ENCODE data around the gene NPSR1. TPM values are rescaled to one million over a fixed set of nuclear protein-coding genes. Genes with fewer than 3 reads are reported as not detected.
"Not testable (repeated sequence)": the region's sequence is repeated elsewhere in the genome, so short reads cannot be mapped to it uniquely, and the experiment has no call there.

The NPSR1 gene
- polyA plus RNA-seq, 3 donors = not detected

DNA sequence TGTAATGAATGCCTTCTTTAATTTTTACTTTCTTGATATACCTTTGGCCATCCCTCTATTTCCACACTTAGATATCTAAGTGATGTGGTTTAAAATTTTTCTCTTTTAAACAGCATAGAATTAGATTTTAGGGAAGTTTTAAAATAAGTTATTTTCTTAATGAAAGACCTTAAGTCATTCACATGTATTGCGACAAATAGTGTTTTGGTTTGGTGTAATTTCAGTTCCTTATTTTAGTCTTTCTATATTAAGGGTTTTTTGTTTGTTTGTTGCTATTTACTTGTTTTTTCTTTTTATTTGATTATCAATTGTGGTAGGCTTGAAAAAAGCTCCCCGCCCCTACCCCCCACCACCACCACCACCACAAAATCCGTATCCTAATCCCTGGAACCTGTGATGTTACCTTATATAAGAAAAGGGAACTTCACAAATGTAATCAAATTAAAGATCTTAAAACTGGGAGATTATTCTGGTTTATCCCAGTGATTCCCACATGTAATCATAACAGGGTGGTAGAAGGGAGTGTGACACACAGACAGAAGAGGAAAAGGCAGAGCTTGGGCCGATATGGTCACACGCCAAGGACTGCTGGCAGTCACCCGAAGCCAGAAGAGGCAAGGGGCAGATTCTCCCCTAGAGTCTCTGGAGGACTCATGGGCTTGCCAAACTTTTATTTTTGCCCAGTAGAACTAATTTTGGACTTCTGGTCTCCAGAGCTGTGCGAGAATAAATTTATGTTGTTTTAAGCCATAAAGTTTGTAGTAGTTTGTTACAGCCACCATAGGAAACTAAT, 149.7 kb downstream of the NPSR1 start:
- no peak overlapping the region for H3K27ac ChIP-seq (ENCODE audit: low read depth, low read length)
- 77 to 79% (median 79%) methylated on average over 7 of the region's 7 CpGs for WGBS, 3 donors

DNA sequence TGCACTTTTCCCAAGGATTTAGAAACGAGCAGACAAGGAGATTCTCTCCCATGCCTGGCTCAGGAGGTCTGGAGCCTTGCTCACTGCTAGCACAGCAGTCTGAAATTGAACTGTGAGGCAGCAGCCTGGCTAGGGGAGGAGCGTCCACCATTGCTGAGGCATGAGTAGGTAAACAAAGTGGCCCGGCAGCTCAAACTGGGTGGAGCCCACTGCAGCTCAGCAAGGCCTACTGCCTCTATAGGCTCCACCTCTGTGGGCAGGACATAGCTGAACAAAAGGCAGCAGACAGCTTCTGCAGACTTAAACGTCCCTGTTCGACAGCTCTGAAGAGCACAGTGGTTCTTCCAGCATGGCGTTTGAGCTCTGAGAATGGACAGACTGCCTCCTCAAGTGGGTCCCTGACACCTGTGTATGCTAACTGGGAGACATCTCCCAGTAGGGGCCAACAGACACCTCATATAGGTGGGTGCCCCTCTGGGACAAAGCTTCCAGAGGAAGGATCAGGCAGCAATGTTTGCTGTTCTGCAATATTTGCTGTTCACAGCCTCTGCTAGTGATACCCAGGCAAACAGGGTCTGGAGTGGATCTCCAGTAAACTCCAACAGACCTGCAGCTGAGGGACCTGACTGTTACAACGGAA, 156.3 kb downstream of the NPSR1 start:
- 66 to 76% (median 67%) methylated on average over 7 of the region's 7 CpGs for WGBS, 3 donors
- not testable (repeated sequence) for H3K27ac ChIP-seq (ENCODE audit: low read depth, low read length)

DNA sequence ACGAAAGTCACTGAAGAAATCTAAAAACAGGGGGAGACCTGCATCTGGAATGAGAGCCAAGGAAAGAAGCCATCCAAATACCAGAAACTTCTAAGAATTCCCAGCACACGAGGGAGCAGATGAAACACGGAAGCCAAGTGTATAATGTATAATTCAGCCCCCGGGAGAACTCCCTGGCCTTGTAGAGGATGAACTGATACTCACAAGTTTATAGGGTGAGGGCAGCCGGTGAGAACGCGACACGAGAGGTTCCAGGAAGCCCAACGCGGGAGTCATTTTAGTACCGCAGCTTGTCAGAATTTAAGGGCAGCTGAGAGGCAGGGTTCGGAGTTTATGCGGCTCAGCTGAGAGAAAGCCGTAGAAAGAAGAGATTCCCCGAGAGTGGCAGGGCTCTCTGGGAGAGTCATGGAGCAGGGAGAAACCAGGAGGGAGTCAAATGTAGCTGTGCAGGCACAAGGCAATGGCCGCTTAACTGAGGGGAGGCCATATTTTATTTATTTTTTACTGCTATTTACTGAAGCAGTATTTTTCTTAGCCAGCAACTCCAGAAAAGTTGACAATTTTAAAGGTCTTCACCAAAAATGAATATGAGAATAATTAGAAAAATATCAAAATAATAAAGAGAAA, 164.0 kb downstream of the NPSR1 start:
- H3K27ac ChIP-seq (ENCODE audit: low read depth, low read length) = no peak overlapping the region
- whole genome bisulfite sequencing, 3 donors = 66 to 72% (median 68%) methylated on average over 16 of the region's 16 CpGs

DNA sequence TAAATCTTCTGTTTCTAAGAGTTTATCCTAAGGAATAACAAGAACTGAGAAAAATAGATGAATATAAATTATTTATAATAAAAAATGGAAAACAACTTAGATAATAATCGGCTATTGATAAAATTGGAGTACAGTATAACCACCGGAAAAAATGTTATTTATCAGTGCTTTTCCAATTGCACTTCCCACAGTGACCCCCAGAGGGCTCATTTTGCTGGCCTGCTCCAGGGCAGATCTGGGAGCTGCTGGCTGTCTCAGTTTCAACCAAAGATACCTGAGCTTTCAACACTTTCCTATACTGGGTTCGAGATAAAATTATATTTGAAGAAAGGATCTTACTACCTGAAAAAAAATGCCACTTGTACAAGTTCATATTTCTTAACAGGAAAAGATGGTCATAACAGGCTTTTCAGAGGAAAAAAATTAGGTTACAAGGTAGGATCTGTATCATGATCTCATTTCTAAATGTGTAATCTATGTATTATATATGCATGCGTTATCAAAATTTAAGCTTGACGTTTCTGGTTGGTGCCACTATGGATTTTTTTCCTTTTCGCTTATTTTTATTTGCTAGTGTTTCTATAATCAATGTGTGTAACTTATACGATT, 165.7 kb downstream of the NPSR1 start:
- WGBS, 3 donors = 47 to 65% (median 56%) methylated on average over 7 of the region's 7 CpGs
- H3K27ac ChIP-seq (ENCODE audit: low read depth, low read length) = no peak overlapping the region

DNA sequence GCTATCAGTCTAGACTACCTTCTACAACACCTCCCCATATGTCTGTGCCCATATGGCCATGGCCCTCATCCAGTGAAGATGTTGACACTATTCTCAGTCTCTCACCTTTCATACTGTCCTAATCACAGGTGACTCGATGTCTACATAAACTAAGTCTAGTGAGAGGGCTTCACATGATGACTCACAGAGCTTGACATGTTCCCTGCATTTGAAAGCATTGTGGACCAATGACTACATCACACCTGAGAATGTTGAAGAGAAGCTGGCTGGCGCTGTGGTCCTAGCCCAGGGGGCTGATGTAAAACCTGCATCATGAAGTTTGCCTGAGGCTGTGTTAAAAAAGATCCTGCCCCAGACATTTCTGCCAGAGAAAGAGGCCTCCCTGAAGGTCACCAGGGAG, 167.2 kb downstream of the NPSR1 start:
- 87 to 92% (median 92%) methylated on average over 2 of the region's 2 CpGs for WGBS, 3 donors
- H3K27ac ChIP-seq (ENCODE audit: low read depth, low read length) = no peak overlapping the region

DNA sequence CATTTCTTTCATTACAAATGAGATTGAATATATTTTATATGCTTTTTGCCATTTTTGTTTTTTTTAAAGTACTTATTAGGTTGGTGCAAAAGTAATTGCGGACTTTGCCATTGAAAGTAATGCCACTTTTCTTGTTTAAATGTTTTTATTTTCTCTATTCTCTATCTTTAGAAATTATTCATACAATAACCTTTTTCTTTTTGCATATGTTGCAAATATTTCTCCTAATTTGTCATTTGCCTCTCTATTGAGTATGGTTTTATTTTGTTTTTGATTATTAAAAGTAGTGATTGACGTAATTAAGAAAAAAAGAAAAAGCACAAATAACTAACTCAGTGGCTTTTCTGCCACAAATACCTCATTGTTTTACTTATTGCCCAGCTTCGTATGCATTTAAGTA, 172.4 kb downstream of the NPSR1 start:
- 74 to 87% (median 77%) methylated on average over 3 of the region's 3 CpGs for WGBS, 3 donors

DNA sequence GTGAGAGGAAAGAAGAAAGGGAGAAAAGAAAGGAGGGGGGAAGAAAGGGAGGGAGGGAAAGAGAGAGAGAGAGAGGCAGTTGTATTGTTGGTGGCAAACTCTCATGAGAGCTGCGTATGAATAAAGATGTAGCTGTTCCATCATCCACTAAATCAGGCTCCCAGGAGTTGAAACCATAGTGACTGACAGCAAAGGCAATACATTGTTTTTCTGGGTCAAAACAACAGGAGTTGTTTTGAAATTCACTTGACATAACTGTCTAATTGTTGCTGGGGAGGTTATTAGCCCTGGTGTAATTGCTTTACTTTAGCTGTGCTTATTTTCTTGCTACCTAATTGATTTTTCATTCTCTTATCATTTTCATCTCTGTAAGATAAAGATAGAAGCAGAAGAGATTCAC, 173.4 kb downstream of the NPSR1 start:
- WGBS, 3 donors = 86 to 100% (median 93%) methylated on average over 1 of the region's 1 CpG
- no peak overlapping the region for H3K27ac ChIP-seq (ENCODE audit: low read depth, low read length)

More for the DNA sequence above, 172.4 kb downstream of the NPSR1 start:
- H3K27ac ChIP-seq (ENCODE audit: low read depth, low read length) = no peak overlapping the region

DNA sequence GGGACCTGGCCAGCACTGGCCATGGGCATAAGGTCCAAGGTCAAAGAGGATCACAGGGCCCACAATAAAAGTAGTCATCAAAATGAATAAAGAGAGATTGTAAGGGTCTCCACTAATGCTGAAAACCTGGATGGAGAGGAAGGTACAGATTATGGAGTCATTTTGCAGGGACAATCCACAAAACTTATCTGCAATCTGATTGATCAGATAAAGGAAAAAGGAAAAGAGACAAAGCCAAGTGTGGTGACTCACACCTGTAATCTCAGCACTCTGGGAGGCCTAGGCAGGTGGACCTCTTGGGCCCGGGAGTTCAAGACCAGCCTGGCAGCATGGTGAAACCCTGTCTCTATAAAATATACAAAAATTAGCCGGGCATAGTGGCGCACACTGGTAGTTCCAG, 174.0 kb downstream of the NPSR1 start:
- WGBS, 3 donors = 90 to 97% (median 94%) methylated on average over 3 of the region's 3 CpGs
- H3K27ac ChIP-seq (ENCODE audit: low read depth, low read length) = no peak overlapping the region

DNA sequence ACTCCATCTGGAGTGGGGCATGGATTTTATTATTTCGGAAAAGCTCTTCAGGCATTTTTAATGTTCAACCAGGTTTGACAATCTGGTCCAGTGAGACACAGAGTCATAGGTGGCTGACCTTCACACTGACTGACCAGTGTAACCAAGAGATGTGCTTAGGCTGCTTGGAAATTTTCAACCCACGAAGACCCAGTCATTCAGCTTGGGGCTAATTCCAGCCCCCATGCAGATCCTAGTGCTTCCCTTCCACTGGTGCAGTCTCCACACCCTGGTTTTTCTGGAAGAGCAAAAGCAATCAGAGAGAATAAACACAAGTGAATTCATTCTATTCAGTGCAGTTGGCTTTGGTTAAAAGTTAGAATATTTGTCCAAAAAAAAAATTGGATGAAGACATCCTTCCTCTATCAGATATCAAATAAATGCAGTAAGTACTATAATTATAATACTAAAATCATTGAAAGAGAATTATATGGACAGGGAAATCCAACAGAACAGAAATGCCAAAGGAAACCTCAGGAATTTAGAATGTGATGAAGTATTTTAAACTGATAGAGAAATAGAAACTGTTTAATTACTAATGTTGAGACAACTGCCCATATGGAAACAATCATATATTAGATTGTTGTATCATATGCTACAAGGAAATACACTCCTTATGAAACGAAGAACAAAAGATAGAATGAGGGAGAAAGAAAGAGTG, 178.0 kb downstream of the NPSR1 start:
- 63 to 74% (median 69%) methylated on average over 3 of the region's 3 CpGs for WGBS, 3 donors
- H3K27ac ChIP-seq (ENCODE audit: low read depth, low read length) = no peak overlapping the region

DNA sequence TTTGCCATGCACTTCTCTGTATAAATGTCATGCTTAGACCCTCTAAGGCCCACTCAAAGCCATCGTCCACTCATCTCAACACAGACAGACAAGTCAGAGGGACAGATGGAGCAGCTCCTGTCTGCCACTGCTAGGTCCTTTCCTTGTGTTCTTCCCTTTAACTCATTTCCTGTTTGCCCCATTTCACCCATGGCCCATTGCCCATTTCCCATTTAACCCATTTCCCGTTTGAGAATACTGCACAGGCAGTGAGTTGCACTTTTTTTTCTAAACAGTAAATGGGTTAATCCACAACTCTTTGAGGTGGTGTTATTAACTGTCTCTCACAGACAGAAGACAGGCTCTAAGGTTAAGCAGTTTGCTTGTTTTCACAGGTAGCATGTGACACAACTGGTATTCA, 179.3 kb downstream of the NPSR1 start:
- H3K27ac ChIP-seq (ENCODE audit: low read depth, low read length) = no peak overlapping the region
- WGBS, 3 donors = 43 to 55% (median 51%) methylated on average over 2 of the region's 2 CpGs

DNA sequence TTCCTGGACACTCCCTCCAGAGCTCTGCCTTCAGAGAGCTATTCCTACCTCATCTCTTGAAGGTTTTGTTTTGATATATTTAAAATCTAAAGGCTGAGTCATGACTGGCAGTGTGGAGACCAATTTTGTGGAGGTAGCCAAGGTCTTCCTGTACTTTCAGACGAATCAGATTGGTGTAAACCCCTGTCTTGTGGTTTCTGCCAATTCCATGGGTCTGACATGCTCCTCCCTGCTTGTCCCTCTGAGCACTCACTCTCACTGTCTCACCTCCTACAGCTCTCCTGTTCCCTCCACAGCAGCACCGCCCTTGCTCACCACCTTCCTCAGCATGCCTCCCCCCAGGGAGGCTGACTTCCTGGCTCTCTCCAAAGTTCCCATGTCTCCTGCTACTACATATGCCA, 179.8 kb downstream of the NPSR1 start:
- 49 to 62% (median 57%) methylated on average over 2 of the region's 2 CpGs for WGBS, 3 donors
- no peak overlapping the region for H3K27ac ChIP-seq (ENCODE audit: low read depth, low read length)

DNA sequence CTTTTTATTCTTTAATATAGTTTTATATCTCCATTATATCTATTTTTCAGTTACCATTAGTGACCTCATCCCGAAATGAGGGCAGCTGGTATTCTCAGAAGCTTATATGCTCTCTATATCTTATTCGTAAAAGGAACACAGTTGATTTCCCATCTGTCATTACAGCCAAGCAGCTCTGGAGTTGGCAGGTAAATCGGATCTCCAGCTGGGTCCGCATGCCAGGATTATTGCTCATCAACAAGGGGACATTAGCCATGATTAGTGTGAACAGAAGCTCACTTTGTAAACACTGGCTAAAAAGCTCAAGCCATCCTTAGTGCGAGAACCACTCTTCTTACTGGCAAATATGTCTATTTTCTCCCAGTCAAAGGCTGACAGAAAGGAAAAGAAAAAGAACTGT, 180.3 kb downstream of the NPSR1 start:
- 70 to 84% (median 79%) methylated on average over 5 of the region's 5 CpGs for WGBS, 3 donors
- H3K27ac ChIP-seq (ENCODE audit: low read depth, low read length) = no peak overlapping the region

DNA sequence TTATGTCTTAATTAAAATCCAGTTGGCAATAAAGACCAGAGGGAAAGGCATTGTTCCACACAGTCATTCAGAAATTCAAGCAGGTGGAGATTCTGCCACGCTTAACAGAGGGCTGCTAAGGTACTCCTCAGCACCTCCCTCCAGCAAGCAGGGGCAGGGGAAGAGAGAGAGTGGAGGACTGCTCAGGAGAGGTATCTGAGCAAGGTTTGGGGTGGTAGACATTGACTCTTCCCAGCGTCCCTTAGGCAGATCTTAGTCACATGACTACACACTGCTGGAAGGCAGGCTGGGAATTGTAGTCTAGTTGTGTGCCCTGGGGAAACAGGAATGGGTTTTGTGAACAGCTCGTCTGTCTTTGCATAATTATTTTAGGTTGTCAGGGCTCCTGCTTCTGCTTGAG, 181.6 kb downstream of the NPSR1 start:
- H3K27ac ChIP-seq (ENCODE audit: low read depth, low read length) = no peak overlapping the region
- 57 to 62% (median 57%) methylated on average over 3 of the region's 3 CpGs for WGBS, 3 donors

DNA sequence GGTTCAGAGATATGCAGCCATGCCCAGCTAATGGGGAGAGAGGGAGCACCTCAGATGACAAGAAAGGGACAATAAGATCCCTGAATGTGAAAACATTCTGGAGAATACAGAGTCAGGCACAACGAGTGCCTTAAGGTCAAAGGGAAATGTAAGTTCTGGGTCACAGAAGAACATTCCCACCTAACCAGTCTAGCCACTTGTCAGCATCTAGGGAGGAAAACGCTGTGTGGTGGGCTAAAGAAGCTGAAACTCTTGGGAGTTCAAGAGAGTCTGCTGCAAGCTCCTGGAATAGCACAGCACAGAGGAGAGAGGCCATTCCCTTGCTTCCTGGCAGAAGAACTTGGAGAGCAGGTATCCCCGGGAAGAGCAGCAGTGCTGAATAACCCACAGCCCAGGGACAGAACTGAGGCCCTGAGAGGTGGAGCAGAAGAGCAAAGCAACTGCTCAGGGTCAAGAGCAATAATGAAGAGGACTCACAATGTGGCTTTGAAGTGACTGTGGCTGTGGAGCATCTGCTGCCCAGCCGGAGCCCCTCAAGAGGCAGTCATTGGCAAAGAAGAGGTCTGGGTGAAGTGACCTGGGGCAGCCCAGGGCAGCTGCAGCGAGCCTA, 182.3 kb downstream of the NPSR1 start:
- no peak overlapping the region for H3K27ac ChIP-seq (ENCODE audit: low read depth, low read length)
- 58 to 81% (median 76%) methylated on average over 5 of the region's 5 CpGs for WGBS, 3 donors

DNA sequence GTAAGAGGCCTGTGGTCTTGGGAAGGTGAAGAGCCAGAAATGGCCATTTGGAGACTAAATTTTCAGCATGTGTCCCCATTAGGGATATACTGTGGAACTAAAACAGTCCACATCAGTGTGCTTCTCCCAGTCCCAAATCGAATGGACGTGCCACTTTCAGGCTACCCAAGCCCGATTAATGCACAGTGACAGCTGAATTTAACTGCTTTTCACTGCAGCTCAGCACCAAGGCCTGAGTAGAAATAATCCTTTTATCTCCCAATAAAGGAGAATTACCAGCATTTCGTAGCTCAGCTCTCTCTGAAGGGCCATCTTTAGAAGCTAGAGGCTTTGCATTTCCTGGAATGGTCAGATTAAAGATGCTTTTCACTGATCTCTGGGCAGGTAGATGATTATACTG, 183.3 kb downstream of the NPSR1 start:
- 80 to 91% (median 89%) methylated on average over 4 of the region's 4 CpGs for WGBS, 3 donors
- no peak overlapping the region for H3K27ac ChIP-seq (ENCODE audit: low read depth, low read length)

DNA sequence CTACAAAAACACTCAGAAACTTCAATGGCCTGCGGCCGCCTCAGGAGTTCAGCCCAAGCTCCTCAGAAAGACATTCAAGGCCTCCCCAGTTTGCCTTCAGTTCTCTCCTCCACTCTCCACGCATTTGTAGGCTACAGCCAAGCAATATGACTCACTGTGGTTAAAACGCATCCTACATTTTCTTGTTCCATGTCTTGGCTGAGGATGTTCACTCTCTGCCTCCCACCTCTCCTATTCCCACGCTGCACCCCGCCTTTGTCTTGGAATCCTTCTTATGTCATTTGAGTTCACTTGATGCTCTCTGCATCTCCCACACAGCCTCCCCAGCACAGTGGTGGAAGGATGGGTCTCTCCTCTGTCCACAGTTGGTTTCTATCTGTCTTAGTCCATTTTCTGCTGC, 184.8 kb downstream of the NPSR1 start:
- no peak overlapping the region for H3K27ac ChIP-seq (ENCODE audit: low read depth, low read length)
- WGBS, 3 donors = 81 to 87% (median 82%) methylated on average over 6 of the region's 6 CpGs

DNA sequence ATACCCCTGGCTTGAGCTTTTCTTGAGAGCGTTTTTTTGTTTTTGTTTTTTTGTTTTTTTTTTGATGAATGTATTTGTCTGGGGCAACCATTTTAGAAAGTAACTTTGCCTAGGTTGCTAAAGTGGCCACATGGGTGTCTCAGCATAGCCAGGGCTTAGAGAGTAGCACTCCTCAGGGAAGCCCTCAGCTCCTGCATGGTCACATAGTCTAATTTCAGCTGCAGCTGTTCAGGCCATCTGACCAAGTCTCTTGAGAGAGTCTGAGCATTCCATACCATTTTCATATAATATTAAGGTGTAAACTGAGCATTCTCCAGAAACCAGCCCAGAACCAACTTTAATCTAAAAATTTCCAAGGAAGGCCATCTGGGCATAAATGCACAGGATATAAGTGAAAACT, 186.4 kb downstream of the NPSR1 start:
- 58 to 88% (median 83%) methylated on average over 1 of the region's 1 CpG for WGBS, 3 donors
- no peak overlapping the region for H3K27ac ChIP-seq (ENCODE audit: low read depth, low read length)

DNA sequence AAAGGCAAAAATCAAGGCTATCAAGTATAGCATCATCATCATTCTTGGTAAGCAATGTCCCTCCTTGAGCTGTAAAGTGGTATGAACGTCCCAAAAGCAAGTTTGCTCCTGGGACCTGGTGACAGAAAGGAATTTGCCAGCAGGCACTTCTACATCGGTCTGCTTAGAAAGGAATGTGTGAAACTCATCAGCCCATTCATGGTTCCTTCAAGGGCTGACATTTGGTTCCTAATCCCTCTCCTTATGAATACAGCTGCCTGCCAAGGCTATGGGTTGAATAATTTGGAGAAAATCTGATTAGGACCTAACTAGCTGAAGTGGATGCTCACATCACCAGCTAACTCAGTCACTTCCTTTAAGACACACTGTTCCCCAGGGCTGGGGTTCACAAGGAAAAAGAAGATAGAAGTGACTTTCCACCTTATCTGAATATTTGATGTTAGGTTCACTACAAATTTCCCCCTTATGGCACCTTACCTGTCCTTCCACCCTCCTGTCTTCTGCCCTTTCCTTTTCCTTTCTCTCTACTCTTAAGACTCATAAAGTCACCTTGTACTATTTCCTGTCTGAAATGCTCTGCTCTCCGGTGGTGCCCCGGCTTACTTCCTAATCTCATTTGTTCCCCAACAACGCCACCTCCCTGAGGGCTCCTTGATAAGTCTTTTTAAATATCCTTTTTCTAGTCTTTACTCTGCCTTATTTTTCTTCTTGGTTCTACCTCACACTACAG, 187.1 kb downstream of the NPSR1 start:
- WGBS, 3 donors = 37 to 43% (median 39%) methylated on average over 5 of the region's 5 CpGs
- no peak overlapping the region for H3K27ac ChIP-seq (ENCODE audit: low read depth, low read length)
